Left forelimb (tissue), 1 donor: Measurements from ENCODE around the gene CA7.
A peak's percentile ranks its signal among the peaks of the same experiment; 100 is the strongest.
"Not testable (repeated sequence)": the region's sequence is repeated elsewhere in the genome, so short reads cannot be mapped to it uniquely, and the experiment has no call there.

ENCODE experiments used
- DNase-seq: peaks from one replicate; pipeline ENCODE4 v3.0.0-alpha.2; 2018; ENCODE audit warnings: low spot score

CA7 gene

DNA sequence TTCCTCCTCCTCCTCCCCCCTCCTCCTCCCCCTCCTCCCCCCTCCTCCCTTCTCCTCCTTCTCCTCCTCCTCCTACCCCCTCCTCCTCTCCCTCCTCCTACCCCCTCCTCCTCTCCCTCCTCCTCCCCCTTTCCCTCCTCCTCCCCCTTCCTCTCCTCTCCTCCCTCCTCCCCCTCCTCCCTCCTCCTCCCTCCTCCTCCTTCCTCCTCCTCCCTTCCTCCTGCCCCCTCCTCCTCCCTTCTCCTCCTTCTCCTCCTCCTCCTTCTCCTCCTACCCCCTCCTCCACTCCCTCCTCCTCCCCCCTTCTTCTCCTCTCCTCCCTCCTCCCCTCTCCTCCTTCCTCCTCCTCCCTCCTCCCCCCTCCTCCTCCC lies 29.5 kb downstream of the CA7 start:
- no peak for DNase-seq

GRCh38 chr16:66874079-66874775 lies 30.0 kb downstream of the CA7 start:
- DNase-seq: no peak

GRCh38 chr16:66878067-66878466 lies 33.9 kb downstream of the CA7 start:
- no peak for DNase-seq

- peak; percentile 91 for DNase-seq
These were observed 36.2 kb downstream of the CA7 start, which contains the start of gene PDP2 for GRCh38 chr16:66880288-66881013. TSS of gene PDP2 (plus strand) at chr16:66880515. CDS start at chr16:66884285, 3,770 bp downstream.

GRCh38 chr16:66881014-66881417 lies 36.8 kb downstream of the CA7 start:
- no peak for DNase-seq

DNA sequence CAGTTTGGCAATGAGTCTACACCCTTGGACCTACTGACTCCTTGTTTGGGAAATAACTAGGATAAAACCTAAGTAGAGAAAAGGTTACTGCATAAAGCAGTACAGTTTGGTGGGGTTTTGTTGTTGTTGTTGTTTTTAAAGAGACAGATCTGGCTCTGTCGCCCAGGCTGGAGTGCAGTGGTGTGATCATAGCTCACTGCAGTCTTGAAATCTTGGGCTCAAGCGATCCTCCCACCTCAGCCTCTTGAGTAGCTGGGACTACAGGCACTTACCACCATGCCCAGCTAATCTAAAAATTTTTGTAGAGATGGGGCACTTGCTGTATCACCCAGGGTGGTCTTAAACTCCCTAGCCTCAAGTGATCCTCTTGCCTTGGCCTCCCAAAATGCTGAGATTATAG lies 37.3 kb downstream of the CA7 start:
- no peak for DNase-seq

DNA sequence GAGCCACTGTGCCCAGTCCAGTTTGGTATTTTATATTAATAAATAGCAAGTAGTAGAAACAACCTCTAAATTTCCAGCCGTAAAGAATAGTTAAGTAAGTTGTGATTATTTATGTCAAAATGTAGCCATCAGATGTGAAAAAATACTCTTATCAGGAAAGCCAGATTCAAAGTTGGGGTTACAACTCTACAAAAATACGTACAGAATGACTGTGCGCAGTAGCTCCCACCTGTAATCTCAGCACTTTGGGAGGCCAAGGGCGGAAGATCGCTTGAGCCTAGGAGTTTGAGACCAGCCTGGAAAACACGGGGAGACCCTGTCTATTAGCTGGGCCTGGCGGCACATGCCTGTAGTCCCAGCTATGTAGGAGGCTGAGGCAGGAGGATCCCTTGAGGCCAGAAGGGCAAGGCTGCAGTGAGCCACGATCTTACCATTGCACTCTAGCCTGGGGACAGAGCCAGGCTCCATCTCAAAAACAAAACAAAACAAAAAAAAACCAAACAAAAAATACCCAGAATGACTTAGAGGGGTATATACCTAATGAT lies 37.8 kb downstream of the CA7 start:
- no peak for DNase-seq

GRCh38 chr16:66882702-66883101 lies 38.5 kb downstream of the CA7 start:
- DNase-seq: no peak

GRCh38 chr16:66885491-66885890 lies 41.3 kb downstream of the CA7 start:
- no peak for DNase-seq

DNA sequence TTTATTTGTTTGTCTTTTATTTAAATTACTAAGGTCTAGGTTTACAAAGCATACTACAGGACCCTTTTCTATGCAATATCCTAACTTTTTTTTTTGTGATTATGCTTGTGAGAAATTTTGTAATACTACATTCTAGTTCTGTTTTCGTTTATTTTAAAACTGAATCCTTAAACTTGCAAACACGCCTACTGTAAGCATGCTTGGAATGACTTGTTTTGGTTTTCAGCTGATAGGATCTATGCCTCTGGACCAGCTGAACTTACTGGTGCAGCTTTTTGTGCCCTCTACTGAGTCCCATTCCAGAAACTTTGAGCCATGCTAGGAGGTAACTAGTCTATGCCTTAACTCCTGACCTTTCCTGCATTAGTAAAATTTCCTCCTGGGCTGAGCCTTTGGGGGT lies 42.1 kb downstream of the CA7 start:
- no peak for DNase-seq

DNA sequence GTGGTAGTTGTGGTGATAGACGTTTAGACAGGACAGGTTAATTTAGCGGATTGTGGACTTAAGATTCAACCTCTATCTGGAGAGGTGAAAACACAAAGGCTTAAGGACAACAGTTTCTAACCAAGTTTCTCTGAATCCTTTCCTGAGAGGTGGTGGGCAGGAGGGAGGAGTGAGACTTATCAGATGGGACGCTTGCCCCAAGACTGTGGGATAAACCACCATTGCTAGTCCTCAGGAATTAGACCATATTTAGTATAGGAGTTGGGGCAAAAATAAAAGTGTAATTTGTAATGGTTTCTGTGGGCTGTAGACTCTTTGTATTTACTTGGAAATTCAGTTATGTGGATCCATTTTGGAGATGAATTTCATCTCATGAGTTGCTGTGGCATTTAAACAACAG lies 42.7 kb downstream of the CA7 start:
- DNase-seq: no peak

- DNase-seq: no peak
These were observed 44.7 kb downstream of the CA7 start for GRCh38 chr16:66888647-66889615.

GRCh38 chr16:66889622-66890021 lies 45.4 kb downstream of the CA7 start:
- no peak for DNase-seq

- DNase-seq: no peak
These were observed 46.6 kb downstream of the CA7 start for GRCh38 chr16:66890799-66891198.

GRCh38 chr16:66891360-66891759 lies 47.1 kb downstream of the CA7 start:
- no peak for DNase-seq

DNA sequence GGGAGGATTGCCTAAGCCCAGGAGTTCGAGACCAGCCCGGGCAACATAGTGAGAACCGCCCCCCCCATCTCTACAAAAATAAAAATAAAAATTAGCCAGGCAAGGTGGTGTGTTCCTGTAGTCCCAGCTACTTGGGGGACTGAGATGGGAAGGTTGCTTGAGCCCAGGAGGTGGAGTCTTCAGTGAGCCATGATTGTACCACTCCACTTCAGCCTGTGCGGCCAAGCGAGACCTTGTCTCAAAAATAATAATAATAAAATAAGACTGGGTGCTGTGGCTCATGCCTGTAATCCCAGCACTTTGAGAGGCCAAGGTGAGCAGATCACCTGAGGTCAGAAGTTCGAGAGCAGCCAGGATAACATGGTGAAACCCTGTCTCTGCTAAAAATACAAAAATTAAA lies 47.6 kb downstream of the CA7 start:
- DNase-seq: no peak

GRCh38 chr16:66894055-66894454 lies 49.8 kb downstream of the CA7 start:
- DNase-seq: no peak

GRCh38 chr16:66894948-66895688 lies 50.9 kb downstream of the CA7 start:
- no peak for DNase-seq

GRCh38 chr16:66895689-66895979 lies 51.4 kb downstream of the CA7 start:
- no peak for DNase-seq

DNA sequence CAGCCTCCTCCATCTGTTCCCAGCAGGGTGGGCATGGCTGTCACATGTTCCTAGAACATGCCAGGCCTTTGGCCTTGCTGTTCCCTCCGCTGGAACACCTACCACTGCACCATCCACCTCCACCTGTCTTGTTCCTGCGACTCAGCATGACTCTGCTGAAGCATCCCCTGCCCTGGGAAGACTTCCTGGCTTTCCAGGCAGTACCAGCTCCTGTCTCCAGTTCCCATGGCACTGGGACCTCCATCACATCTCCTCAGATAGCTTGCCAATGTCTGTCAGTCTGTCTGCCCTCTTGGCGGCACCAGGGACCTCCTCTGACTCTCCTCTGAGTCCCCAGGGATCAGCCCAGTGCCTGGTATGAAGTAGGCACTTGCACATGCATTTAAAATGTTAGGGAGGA lies 51.8 kb downstream of the CA7 start:
- DNase-seq: no peak

DNA sequence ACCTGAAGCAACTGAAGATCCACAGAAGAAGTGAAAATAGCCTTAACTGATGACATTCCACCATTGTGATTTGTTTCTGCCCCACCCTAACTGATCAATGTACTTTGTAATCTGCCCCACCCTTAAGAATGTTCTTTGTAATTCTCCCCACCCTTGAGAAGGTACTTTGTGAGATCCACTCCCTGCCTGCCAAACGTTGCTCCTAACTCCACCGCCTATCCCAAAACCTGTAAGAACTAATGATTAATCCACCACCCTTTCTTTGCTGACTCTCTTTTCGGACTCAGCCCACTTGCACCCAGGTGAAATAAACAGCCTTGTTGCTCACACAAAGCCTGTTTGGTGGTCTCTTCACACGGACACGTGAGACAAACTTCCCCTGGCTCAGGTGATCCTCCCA lies 52.5 kb downstream of the CA7 start:
- DNase-seq: not testable (repeated sequence)

DNA sequence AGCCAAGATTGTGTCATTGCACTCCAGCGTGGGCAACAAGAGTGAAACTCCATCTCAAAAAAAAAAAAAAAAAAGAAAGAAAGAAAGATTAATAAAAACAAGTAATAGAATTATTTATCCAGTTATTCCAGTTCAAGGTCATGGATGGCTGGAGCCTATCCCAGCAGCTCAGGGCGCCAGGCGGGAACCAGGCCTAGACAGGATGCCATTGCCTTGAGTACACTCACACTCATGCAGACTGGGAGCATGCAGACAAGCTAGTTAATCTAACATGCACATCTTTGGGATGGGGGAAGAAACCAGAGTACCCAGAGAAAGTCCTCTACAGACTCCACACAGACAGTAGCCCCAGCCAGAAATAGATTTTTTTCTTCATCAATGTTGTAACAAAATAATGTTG lies 54.0 kb downstream of the CA7 start:
- DNase-seq: no peak
